GM21737 (cell line): Measurements from ENCODE around the gene TRIM7.
"Not testable (repeated sequence)": the region's sequence is repeated elsewhere in the genome, so short reads cannot be mapped to it uniquely, and the experiment has no call there.

Source experiments
- ATAC-seq: cut with Tn5 transposase; IDR thresholded peaks from one replicate; pipeline ENCODE4 v1.9.1; 2021; ENCODE audit warnings: mild to moderate bottlenecking, moderate library complexity; ENCODE audit not compliant: unreplicated experiment

Gene TRIM7

GRCh38 chr5:181214249-181214648 lies 9.3 kb upstream of the TRIM7 start:
- not testable (repeated sequence) for ATAC-seq

- no peak for ATAC-seq
Observed at GRCh38 chr5:181212934-181213333, 7.9 kb upstream of the TRIM7 start.

- no peak for ATAC-seq
Observed at GRCh38 chr5:181212080-181212479, 7.1 kb upstream of the TRIM7 start.

- ATAC-seq, result no peak
Observed at GRCh38 chr5:181211208-181211607, 6.2 kb upstream of the TRIM7 start.

GRCh38 chr5:181210698-181211097 lies 5.7 kb upstream of the TRIM7 start:
- ATAC-seq, result not testable (repeated sequence)

GRCh38 chr5:181210148-181210547 lies 5.2 kb upstream of the TRIM7 start:
- ATAC-seq, result not testable (repeated sequence)

GRCh38 chr5:181209006-181209405 lies 4.0 kb upstream of the TRIM7 start:
- not testable (repeated sequence) for ATAC-seq

GRCh38 chr5:181207960-181208253 lies 2.9 kb upstream of the TRIM7 start:
- ATAC-seq, result no peak

GRCh38 chr5:181207214-181207959 lies 2.4 kb upstream of the TRIM7 start:
- ATAC-seq, result peak; percentile 24

GRCh38 chr5:181205761-181206649 lies 1.0 kb upstream of the TRIM7 start:
- no peak for ATAC-seq

GRCh38 chr5:181204113-181204825 lies 727 bp downstream of the TRIM7 start:
- ATAC-seq, result no peak

GRCh38 chr5:181203777-181204112 lies 1.3 kb downstream of the TRIM7 start:
- ATAC-seq, result no peak

- no peak for ATAC-seq
Observed at GRCh38 chr5:181203093-181203711, 1.8 kb downstream of the TRIM7 start.

- no peak for ATAC-seq
Observed at GRCh38 chr5:181200816-181201215, 4.2 kb downstream of the TRIM7 start.

- no peak for ATAC-seq
Observed at GRCh38 chr5:181199881-181200638, 4.9 kb downstream of the TRIM7 start.

- ATAC-seq, result peak; percentile 50
Observed at GRCh38 chr5:181198905-181199519, 6.0 kb downstream of the TRIM7 start.

GRCh38 chr5:181198106-181198685 lies 6.8 kb downstream of the TRIM7 start:
- ATAC-seq, result no peak

- no peak for ATAC-seq
Observed at GRCh38 chr5:181197326-181197951, 7.6 kb downstream of the TRIM7 start.

GRCh38 chr5:181195249-181195761 lies 9.7 kb downstream of the TRIM7 start:
- no peak for ATAC-seq
